UCSD-AML1 (cell line): ENCODE data around the gene STIL.

Experiments used
- DNase-seq: peaks from one replicate; lab custom pipeline; 2025; ENCODE audit not compliant: unreplicated experiment; lab: John Stamatoyannopoulos, UW

The STIL gene

GRCh38 chr1:47238935-47239592 is 74.9 kb downstream of the STIL start:
- no peak for DNase-seq

- no peak for DNase-seq
Measured at GRCh38 chr1:47235806-47236205, 78.1 kb downstream of the STIL start.

DNA sequence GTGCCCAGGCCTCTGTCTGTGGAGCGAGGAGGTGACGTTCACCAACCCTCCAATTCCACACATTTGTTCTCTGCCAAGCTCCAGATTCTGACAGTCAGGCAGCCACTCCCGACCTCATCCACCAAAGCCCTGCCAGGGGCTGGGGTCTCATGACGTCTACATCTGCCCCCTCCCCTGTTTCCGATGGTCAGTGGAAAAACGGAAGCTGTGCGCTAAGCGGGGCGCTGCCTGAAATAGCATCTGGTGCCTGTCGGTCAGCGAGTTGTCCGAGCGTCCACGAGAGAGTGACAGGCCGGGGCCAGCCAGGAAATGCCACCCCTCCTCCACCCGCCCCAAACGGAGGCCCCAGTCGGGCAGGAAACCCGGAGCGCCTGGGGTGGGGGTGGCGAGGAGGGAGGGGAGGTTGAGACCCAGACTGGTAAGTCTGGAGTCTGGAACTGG is 78.7 kb downstream of the STIL start:
- DNase-seq, result peak; percentile 96

GRCh38 chr1:47233186-47233585 is 80.8 kb downstream of the STIL start:
- DNase-seq, result no peak

DNA sequence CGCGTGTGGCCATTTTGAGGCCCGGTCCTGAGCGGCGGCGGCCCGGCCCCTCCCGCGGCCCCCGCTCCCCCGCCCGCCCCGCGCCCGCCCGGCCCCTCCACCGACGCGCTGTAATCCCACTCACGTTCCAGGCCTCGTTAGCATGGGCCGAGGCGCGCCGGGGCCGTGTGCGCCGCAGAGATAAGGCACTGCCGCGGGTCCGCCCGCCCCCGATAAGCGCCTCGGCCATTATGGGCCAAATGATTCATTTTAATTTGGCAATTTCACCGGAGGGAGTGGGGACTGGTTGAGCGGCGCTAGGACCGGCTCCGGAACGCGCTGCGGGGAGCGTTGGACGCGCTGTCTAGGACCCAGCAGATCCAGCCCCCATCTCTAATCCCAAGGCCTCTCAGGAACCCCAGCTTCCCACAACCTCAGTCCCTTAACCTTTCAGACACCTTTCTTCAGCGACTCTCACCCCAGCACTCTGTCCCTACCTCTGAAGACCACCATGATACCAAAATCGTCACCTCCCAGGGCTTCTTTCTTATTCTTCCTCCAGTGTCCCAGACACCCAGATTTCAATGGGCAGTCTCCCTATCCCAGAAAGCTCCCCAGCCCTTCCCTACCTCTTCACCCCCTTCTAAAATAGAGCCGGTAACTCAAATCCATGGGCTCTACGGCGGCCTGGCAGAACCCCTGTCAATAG is 81.6 kb downstream of the STIL start, which contains the start of gene TAL1:
TSS of gene TAL1 (minus strand) at position 39 of the 688 bp plus-strand sequence. CDS start 6,337 bp downstream, outside the sequence.
- DNase-seq, result peak; percentile 89

- peak; percentile 89 for DNase-seq
Measured at GRCh38 chr1:47231301-47232186, 82.4 kb downstream of the STIL start.

- DNase-seq, result no peak
Measured at GRCh38 chr1:47230692-47231300, 83.2 kb downstream of the STIL start.

- DNase-seq, result no peak
Measured at GRCh38 chr1:47229886-47230691, 83.9 kb downstream of the STIL start.

DNA sequence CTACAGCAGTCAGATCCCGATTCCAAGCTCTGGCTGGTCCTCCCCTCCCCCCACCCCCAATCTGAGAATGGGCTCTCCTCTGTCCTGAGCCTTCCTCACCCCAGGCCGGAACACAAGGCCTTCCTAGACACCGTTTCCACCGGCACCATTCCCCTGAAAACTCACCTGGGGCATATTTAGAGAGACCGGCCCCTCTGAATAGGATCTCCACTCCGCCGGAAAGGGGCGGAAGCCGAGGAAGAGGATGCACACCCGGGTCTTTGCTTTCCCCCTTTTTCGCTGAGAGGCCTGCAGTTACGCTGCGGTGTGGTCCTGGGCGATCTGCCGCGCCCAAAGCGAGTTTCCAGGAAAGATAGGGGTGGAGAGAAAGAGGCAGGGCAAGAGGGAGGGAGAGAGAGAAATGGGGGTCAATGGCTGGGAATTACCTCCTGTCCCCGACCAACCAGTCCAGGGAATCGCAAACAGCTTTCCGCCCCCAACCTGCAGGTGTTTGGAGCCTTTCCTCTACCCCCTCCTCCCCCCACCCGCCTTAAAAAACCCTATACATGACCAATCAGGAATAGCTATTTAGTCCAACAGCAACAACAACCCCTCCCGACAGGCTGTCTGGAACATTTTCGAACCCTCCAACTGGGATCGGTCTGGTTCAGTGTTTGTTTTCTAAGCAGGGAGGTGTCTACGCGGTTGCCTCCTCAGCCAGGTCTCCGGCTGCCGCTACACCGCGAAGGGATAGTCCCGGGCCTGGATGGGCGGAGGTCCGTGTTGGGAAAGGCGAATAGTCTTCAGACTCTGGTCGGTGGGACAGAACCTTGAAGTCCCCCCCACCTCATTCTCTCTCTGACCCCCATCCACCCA is 84.7 kb downstream of the STIL start:
- DNase-seq, result peak; percentile 76

GRCh38 chr1:47228644-47229030 is 85.3 kb downstream of the STIL start:
- peak; percentile 76 for DNase-seq

DNA sequence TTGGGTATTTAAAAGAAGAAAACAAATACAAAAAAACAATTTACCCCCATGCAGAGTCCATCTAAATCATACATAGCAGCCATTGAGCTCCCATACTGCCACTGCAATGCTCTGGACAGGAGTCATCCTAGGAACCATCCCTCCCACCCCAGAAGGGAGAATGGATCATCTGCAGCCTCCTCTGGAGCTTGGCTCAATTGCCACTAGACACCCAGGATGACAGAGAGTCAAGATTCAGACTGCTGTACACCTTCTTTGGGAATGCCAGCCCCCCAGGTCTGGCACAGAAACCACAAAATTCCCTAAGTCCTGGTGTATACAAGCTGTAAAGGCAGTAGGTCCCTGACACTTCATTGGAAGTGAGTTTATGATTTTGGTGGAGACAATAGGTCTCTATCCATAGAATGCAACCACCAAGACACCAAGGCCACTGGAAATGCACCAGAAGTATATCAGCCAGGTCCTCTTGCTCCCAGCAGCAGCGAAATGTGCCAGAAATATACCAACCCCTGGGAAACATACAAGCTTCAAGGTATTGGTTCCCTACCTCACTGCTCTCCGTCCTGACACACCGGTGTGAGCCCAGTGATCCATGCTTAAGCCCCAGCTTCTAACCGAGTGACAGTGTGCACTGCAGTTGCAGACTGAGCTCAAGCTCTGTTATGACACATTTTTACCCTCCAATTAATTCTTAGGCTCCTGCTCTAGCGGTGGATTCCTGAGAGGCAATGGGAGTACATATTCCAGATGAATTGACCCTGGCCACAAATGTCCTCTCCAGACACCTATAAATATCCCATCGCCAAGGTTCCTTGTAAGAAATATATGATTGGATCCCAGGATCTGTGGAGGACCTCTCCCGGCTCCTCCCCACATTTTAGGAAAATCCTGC is 86.4 kb downstream of the STIL start:
- peak; percentile 39 for DNase-seq

- no peak for DNase-seq
Measured at GRCh38 chr1:47226839-47227215, 87.1 kb downstream of the STIL start.

DNA sequence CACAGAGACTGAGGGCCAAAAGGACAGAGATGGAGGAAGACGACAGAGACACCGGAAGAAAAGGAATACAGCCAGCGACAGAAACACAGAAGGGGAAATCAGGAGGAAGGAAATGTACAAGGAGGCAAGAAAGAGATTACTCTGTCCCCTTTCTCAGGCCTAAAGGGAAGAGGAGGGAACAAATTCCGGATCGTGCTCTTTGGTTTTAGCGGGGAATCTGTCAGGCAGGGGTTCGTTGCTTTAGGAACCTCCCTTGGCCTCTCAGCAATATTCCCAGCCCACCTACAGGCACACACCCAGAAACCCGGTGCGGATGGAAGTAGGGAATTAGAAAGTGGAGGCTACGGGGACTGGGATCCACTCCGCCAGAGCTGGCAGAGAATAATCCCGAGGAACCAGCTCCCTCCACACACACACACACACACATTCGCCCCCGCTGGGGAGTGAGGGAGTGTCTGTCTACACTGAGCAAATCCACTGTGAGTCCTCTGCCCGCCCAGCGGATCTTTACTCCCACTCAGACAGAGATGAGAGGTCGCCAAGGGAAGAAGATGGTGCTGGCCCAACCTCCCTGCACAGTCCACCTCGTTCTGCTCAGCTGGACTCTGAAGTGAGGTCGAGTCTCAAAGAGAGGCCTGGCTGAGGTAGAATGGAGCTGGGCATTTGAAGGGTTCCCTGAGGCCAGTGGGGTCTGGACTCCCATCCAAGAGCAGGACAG is 87.7 kb downstream of the STIL start:
- DNase-seq, result peak; percentile 47

DNA sequence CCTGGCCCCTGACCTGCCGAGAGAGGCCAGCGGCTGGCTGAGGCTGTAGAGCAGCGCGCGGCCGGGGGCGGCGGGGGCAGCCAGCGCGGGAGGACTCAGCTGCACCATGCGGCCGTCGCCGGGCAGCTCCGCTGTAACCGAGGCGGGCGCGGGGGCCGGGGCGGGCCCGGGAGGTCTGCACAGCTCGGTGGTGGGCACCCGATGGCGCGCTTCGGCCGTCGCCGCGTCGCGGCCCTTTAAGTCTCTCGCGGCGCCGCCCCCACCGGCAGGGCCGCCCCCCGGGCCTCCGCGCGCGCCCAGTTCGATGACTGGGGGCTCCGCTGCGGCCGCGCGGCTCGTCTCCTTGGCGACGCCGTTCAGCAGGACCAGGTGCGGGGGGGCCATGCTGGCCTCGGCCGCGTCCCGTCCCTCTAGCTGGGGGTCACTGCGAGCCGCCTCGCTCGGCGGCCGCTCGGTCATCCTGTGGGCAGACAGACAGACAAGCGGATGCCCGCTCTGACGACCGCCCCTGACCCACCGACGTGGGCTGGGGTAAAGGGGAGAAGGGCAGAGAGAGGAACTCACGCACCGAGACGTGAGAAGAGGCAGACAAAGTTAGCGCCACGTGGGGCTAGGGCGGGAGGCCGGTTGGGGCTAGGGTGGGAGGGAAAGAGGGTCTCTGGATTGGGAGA is 88.4 kb downstream of the STIL start:
- no peak for DNase-seq

- DNase-seq, result no peak
Measured at GRCh38 chr1:47224676-47225399, 89.1 kb downstream of the STIL start.

DNA sequence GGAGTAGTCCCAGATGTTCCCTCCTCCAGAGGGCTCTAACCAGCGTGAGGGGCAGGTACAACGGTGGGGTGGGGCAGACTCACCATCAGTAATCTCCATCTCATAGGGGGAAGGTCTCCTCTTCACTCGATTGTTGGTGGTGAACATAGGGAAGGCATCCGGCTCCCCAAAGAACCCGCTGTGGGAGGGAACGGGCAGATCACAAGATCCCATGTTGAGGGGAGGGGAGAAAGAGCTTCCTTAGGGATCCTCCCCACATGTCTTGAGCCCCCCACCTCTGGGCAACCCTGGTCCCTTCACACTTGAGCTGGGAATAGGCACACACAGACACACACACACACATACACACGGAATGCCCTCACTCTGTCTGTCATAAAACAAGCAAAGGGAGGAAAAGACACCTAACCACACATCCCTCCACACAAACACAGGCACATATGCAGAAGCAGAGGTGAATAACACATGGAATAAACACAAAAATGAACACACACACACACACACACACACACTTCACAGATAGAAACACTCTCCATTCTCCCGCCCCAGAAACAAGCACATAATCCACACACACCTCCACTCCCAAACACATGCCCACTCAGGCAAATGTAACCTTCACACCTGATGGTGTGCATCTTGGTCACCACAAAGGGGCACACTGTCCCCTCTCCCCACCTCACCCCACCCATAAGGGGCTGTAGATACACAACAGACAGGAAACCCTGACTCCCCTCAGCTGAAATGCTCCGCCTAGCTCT is 89.8 kb downstream of the STIL start:
- no peak for DNase-seq
